VCaP (cell line): ENCODE data around the gene FDPS.

Source experiments
- H3K27ac ChIP-seq: fragments of 450-650 bp; 2 replicates; pipeline ENCODE4 v1.5.1; 2017
- CTCF ChIP-seq: fragments of 450-650 bp; conservative IDR thresholded peaks from 2 replicates; pipeline ENCODE4 v1.5.1; 2017; ENCODE audit warnings: mild to moderate bottlenecking, moderate library complexity

FDPS gene

GRCh38 chr1:155313261-155313660 is 4.6 kb downstream of the FDPS start:
- H3K27ac ChIP-seq = no peak overlapping the region
- TF ChIP-seq CTCF = no peak

DNA sequence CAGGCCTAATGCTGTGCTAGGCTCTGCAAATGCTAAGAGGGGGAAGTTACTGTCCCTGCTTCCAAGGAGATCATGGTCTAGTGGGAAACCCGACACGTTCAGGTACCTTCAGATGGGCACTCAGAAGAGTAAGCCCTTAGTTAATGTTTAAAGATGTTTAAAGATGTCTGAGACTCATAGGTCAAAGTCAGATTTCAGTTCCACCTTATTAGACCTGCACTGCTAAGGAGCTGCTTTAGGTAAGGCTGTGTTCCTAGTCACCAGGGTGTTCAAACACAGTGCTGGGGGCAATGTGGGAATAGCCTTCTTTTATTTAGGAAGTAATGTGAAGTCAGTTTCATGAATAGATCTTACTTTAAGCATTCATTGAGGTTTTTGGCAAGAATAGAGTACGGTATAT is 8.3 kb downstream of the FDPS start:
- no peak overlapping the region for H3K27ac ChIP-seq
- no peak for TF ChIP-seq CTCF

DNA sequence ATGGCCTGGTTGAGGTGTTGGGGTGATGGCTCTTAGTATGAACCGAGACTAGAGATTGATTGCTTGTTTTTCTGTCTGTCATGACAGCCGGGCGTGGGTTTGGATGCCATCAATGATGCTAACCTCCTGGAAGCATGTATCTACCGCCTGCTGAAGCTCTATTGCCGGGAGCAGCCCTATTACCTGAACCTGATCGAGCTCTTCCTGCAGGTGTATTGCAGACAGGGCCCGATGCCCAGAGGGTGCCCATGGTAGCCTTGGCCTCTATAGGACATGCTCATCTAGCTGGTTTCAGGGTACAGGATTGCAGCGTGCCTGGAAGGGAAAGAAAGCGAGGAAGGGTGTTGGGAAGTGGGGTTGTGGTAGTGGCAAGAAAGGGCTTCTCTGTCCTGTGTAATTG is 9.4 kb downstream of the FDPS start:
- TF ChIP-seq CTCF = no peak
- no peak overlapping the region for H3K27ac ChIP-seq

- 0 out of 2 replicates have a peak overlapping the region, but pooled peaks have one; percentile 86 for H3K27ac ChIP-seq
- TF ChIP-seq CTCF = no peak
These were observed 10.9 kb downstream of the FDPS start for GRCh38 chr1:155319536-155319935.

- no peak for TF ChIP-seq CTCF
- peak overlapping the region; percentile 86; the same call in 1 of the 2 replicates for H3K27ac ChIP-seq
These were observed 11.6 kb downstream of the FDPS start for GRCh38 chr1:155320252-155320651.

DNA sequence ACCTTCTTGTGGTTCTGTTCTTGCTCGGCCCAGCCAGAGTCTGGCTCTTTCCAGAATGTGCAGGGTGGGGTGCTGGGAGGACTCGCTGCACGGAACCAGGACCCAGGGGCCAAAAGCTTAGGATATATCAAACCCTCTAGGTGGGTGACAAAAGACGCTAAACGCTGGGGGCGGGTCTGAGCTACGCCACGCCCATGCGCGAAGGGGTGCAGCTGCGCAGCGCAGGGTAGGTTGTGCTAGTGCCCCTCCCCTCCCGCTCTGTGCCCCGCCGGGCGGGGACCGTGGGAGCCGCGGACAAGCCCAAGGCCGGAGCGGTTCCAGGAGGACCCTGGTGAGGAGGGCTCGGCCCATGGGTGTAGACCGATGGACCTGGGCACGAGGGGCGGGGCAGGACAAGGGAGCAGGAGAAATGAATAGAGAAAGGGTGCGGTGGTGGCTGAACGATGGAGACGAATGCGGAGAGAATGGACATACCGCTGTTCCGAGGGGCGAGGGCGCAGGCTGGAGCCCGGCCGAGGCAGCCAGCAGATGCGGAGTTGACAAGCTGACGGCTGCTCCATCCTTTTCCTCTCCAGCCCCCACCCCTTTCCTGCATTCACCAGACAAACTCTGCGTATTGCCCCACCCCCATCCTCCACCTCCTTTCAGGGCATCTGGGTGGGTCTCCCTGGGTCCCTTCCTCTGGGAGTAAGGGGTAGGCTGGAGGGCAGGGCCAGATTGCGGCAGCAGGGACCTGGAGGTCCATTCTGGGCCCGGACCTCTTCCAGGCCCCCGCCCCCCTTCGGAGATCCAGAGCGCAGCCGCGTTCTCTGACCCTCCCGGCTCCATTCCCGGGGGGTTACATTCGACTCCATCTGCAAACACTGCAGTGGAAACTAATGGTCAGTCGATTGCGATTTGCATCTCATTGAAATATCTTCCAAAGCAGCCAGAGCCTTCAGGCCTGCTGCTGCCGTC is 12.3 kb downstream of the FDPS start, which contains the start of gene RUSC1:
TSS of gene RUSC1 (plus strand) at position 234 of the 957 bp plus-strand sequence. CDS start 880 bp downstream, outside the sequence.
- no peak for TF ChIP-seq CTCF
- peak within 1 kb of the TSS; percentile 86 for H3K27ac ChIP-seq

DNA sequence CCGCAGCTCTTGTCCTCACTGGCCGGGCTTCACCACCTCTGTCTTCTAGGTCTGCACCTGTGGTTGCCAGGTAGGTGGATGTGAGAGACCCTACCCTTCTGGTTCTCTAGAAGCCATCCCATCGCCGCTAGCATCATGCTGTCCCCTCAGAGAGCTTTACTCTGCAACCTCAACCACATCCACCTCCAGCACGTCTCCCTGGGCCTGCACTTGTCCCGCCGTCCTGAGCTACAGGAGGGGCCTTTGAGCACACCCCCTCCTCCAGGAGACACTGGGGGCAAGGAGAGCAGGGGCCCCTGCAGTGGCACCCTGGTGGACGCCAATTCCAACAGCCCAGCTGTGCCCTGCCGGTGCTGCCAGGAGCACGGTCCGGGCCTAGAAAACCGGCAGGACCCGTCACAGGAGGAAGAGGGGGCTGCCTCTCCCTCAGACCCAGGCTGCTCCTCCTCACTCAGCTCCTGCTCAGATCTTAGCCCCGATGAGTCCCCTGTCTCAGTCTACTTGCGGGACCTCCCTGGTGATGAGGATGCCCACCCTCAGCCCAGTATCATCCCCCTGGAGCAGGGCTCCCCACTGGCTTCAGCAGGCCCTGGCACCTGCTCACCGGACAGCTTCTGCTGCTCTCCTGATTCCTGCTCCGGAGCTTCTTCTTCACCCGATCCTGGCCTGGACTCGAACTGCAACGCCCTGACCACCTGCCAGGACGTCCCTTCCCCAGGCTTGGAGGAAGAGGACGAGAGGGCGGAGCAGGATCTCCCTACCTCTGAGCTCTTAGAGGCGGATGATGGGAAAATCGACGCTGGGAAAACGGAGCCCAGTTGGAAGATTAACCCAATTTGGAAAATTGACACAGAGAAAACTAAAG is 13.2 kb downstream of the FDPS start:
- no peak for TF ChIP-seq CTCF
- peak overlapping the region; percentile 86 for H3K27ac ChIP-seq
